CD4-positive, alpha-beta T cell treated with Interleukin-15 for 4 hours (primary cell): ENCODE measurements around the gene UBXN10.

Experiments used
- DNase-seq: peaks from one replicate; pipeline ENCODE4 v3.0.0-alpha.2; 2020; ENCODE audit warnings: low spot score

The UBXN10 gene

GRCh38 chr1:20185834-20186782 is at the start of gene UBXN10, which contains the start of gene PLA2G2C:
UBXN10 (plus strand) TSS chr1:20186096; CDS start chr1:20190562, 4,466 bp downstream.
PLA2G2C (minus strand) TSS chr1:20186518; CDS start chr1:20177363, 9,155 bp downstream.
- DNase-seq, result peak; percentile 53

GRCh38 chr1:20136249-20136648 is 49.6 kb upstream of the UBXN10 start:
- DNase-seq, result no peak

- DNase-seq, result no peak
Observed at GRCh38 chr1:20137055-20137454, 48.8 kb upstream of the UBXN10 start.

GRCh38 chr1:20137604-20138003 is 48.3 kb upstream of the UBXN10 start:
- DNase-seq, result no peak

- no peak for DNase-seq
Observed at GRCh38 chr1:20138346-20138745, 47.5 kb upstream of the UBXN10 start.

GRCh38 chr1:20138961-20139550 is 46.8 kb upstream of the UBXN10 start, which contains the start of gene PLA2G2F:
PLA2G2F (plus strand) TSS chr1:20139323; CDS start chr1:20139428, 105 bp downstream.
- DNase-seq, result no peak

GRCh38 chr1:20139776-20140612 is 45.9 kb upstream of the UBXN10 start:
- no peak for DNase-seq

- no peak for DNase-seq
Observed at GRCh38 chr1:20141001-20141400, 44.9 kb upstream of the UBXN10 start.

GRCh38 chr1:20141466-20141865 is 44.4 kb upstream of the UBXN10 start:
- no peak for DNase-seq

GRCh38 chr1:20142001-20142710 is 43.7 kb upstream of the UBXN10 start:
- no peak for DNase-seq

GRCh38 chr1:20143318-20143717 is 42.6 kb upstream of the UBXN10 start:
- no peak for DNase-seq

- DNase-seq, result no peak
Observed at GRCh38 chr1:20143734-20144565, 41.9 kb upstream of the UBXN10 start.

- DNase-seq, result no peak
Observed at GRCh38 chr1:20147846-20148570, 37.9 kb upstream of the UBXN10 start.

GRCh38 chr1:20148571-20149500 is 37.1 kb upstream of the UBXN10 start:
- DNase-seq, result no peak

- DNase-seq, result no peak
Observed at GRCh38 chr1:20149601-20150325, 36.1 kb upstream of the UBXN10 start.

GRCh38 chr1:20150326-20150705 is 35.6 kb upstream of the UBXN10 start:
- DNase-seq, result no peak

GRCh38 chr1:20150969-20151368 is 34.9 kb upstream of the UBXN10 start:
- DNase-seq, result no peak
